HG03354 (cell line): ENCODE results near the gene HMCN2.
"Not testable (repeated sequence)": the region's sequence is repeated elsewhere in the genome, so short reads cannot be mapped to it uniquely, and the experiment has no call there.

ENCODE experiments used
- ATAC-seq: cut with Tn5 transposase; IDR thresholded peaks from one replicate; pipeline ENCODE4 v1.9.1; 2021; ENCODE audit warnings: mild to moderate bottlenecking; ENCODE audit not compliant: unreplicated experiment, poor library complexity, severe bottlenecking

HMCN2 gene

GRCh38 chr9:130262061-130262745 lies 3.4 kb upstream of the HMCN2 start:
- ATAC-seq = no peak

GRCh38 chr9:130262771-130263170 lies 2.8 kb upstream of the HMCN2 start:
- no peak for ATAC-seq

GRCh38 chr9:130263601-130264413 lies 1.8 kb upstream of the HMCN2 start:
- ATAC-seq = no peak

- no peak for ATAC-seq
Observed at GRCh38 chr9:130264414-130265350, 878 bp upstream of the HMCN2 start.

- ATAC-seq = no peak
Observed at GRCh38 chr9:130266236-130267098, 907 bp downstream of the HMCN2 start.

GRCh38 chr9:130267930-130268329 lies 2.4 kb downstream of the HMCN2 start:
- no peak for ATAC-seq

GRCh38 chr9:130268521-130269211 lies 3.1 kb downstream of the HMCN2 start:
- ATAC-seq = no peak

- no peak for ATAC-seq
Observed at GRCh38 chr9:130271473-130271872, 5.9 kb downstream of the HMCN2 start.

- ATAC-seq = no peak
Observed at GRCh38 chr9:130275156-130275555, 9.6 kb downstream of the HMCN2 start.

GRCh38 chr9:130276121-130276520 lies 10.6 kb downstream of the HMCN2 start:
- ATAC-seq = no peak

GRCh38 chr9:130276955-130277354 lies 11.4 kb downstream of the HMCN2 start:
- ATAC-seq = no peak

- ATAC-seq = not testable (repeated sequence)
Observed at GRCh38 chr9:130277525-130277924, 12.0 kb downstream of the HMCN2 start.

GRCh38 chr9:130283539-130284248 lies 18.1 kb downstream of the HMCN2 start:
- no peak for ATAC-seq

- no peak for ATAC-seq
Observed at GRCh38 chr9:130284249-130284625, 18.7 kb downstream of the HMCN2 start.

- ATAC-seq = no peak
Observed at GRCh38 chr9:130284690-130285089, 19.1 kb downstream of the HMCN2 start.

GRCh38 chr9:130285271-130285670 lies 19.7 kb downstream of the HMCN2 start:
- no peak for ATAC-seq

- no peak for ATAC-seq
Observed at GRCh38 chr9:130286072-130286770, 20.7 kb downstream of the HMCN2 start.
